H1 (cell line): Measurements from ENCODE around the gene MYO3A. TPM values are rescaled to one million over a fixed set of nuclear protein-coding genes. Genes with fewer than 3 reads are reported as not detected.

ENCODE experiments used
- EGR1 ChIP-seq: IDR thresholded peaks from 2 replicates; pipeline ENCODE4 v1.6.1; 2011; ENCODE audit warnings: low read depth, low read length, borderline replicate concordance
- EZH2 ChIP-seq: fragments of 200-600 bp; sonication (generic); IDR thresholded peaks from 2 replicates; pipeline ENCODE4 v1.7.1; 2012; ENCODE audit warnings: low read depth, mild to moderate bottlenecking, moderate library complexity, low read length, inconsistent platforms; ENCODE audit not compliant: severe bottlenecking
- GABPA ChIP-seq: IDR thresholded peaks from 2 replicates; pipeline ENCODE4 v1.6.1; 2011; ENCODE audit warnings: mild to moderate bottlenecking, low read length, moderate library complexity, borderline replicate concordance; ENCODE audit not compliant: insufficient read depth
- NANOG ChIP-seq: IDR thresholded peaks from 2 replicates; pipeline ENCODE4 v1.6.1; 2011; ENCODE audit warnings: low read length, low read depth, mild to moderate bottlenecking, inconsistent platforms; ENCODE audit not compliant: insufficient read depth, poor library complexity, severe bottlenecking
- NRF1 ChIP-seq: IDR thresholded peaks from 2 replicates; pipeline ENCODE4 v1.6.1; 2011; ENCODE audit warnings: mild to moderate bottlenecking, low read depth, low read length, improper control_type of control experiment
- POLR2A ChIP-seq, 2 experiments: IDR thresholded peaks; 1 replicate in 1 of 2; 2 replicates in 1 of 2; pipeline ENCODE4 v1.6.1; 2011; ENCODE audit warnings: low read depth in 2 of 2, low read length in 2 of 2, mild to moderate bottlenecking in 2 of 2; ENCODE audit errors: control extremely low read depth in 1 of 2
- POU5F1 ChIP-seq: IDR thresholded peaks from 2 replicates; pipeline ENCODE4 v1.6.1; 2011; ENCODE audit warnings: low read depth, mild to moderate bottlenecking, low read length, moderate library complexity
- SIX5 ChIP-seq: IDR thresholded peaks from 2 replicates; pipeline ENCODE4 v1.6.1; 2011; ENCODE audit warnings: mild to moderate bottlenecking, low read depth, low read length
- SP2 ChIP-seq: IDR thresholded peaks from 2 replicates; pipeline ENCODE4 v1.6.1; 2012; ENCODE audit warnings: mild to moderate bottlenecking, low read length, inconsistent platforms
- polyA plus RNA-seq, 7 experiments: library from polyadenylated mRNA; depleted of rRNA in 3 of 7; stranded (reverse) in 5 of 7; unstranded in 2 of 7; fragments of >200 nt in 5 of 7; fragments of 200-250 nt in 2 of 7; gene quantifications; 1 replicate in 5 of 7; 2 replicates in 1 of 7; 4 replicates in 1 of 7; pipeline versions ENCODE4 v1.2.1 to v1.2.3, GENCODE V29; 2011 to 2013; ENCODE audit warnings: missing spikeins in 2 of 7, mixed read lengths in 2 of 7
- total RNA-seq: library from RNA; stranded (reverse); fragmentation: NEBNext Ultra II Directional; extraction: Animal tissue kit (Norgen Biotek cat#: 25700); gene quantifications from 2 replicates; pipeline ENCODE4 v1.2.1, GENCODE V29; 2021

Gene MYO3A
- total and polyA plus RNA-seq, 2 of the 8 experiments (the other 6 are each of a cell fraction or from before 2014, with no cell fraction given) = 3.9 to 5.3 TPM

GRCh38 chr10:26205223-26205622, 271.2 kb downstream of the MYO3A start (continued):
- TF ChIP-seq POU5F1 (no peak), EZH2 (no peak), GABPA (no peak), SIX5 (no peak), SP2 (no peak), EGR1 (no peak), NRF1 (no peak), POLR2A (IDR thresholded peaks at IDR 0.05; ENCODE audit: control extremely low read depth in 1 of 2, low read depth in 2 of 2, low read length in 2 of 2) (no peak), NANOG (no peak)
